Body of pancreas (tissue), 4 donors: Measurements from ENCODE around the gene PDIA2. TPM values are rescaled to one million over a fixed set of nuclear protein-coding genes. Genes with fewer than 3 reads are reported as not detected.
"Not testable (repeated sequence)": the region's sequence is repeated elsewhere in the genome, so short reads cannot be mapped to it uniquely, and the experiment has no call there.

ENCODE experiments used
- ATAC-seq: fragments of 150-250 bp; one replicate; pipeline ENCODE4 v1.9.1; 2016
- DNase-seq, 4 donors: peaks; one replicate each; pipeline ENCODE4 v3.0.0-alpha.2; 2019
- H3K27ac ChIP-seq, 4 donors: fragments of 200-600 bp; sonication (generic); 1 replicate in 3 of 4; 2 replicates in 1 of 4; pipeline versions ENCODE4 v1.5.1 to v1.6.1; 2016 to 2019; ENCODE audit warnings: mild to moderate bottlenecking in 1 of 4, mixed read lengths in 1 of 4, moderate library complexity in 1 of 4
- H3K27me3 ChIP-seq, 2 donors: fragments of 200-600 bp; sonication (generic); one replicate each; pipeline ENCODE4 v1.6.0; 2016; ENCODE audit warnings: mild to moderate bottlenecking in 1 of 2
- H3K36me3 ChIP-seq, 2 donors: fragments of 200-600 bp; sonication (generic); replicated peaks in 1 of 2; 2 replicates each; pipeline ENCODE4 v1.5.1; 2016; ENCODE audit warnings: low read depth in 2 of 2; ENCODE audit not compliant: insufficient read depth in 1 of 2
- H3K4me1 ChIP-seq: fragments of 200-600 bp; sonication (generic); one replicate; pipeline ENCODE4 v1.6.0; 2016
- H3K4me3 ChIP-seq, 2 donors: fragments of 200-600 bp; sonication (generic); 1 replicate in 1 of 2; 2 replicates in 1 of 2; pipeline ENCODE4 v1.5.1; 2016 to 2019
- H3K9me3 ChIP-seq, 3 donors: fragments of 200-600 bp; sonication (generic); 1 replicate in 2 of 3; 2 replicates in 1 of 3; pipeline ENCODE4 v1.5.1; 2016
- POLR2A ChIP-seq, 3 donors: fragments of 450-650 bp; IDR thresholded peaks; one replicate each; pipeline ENCODE4 v1.6.1; 2016; ENCODE audit warnings: antibody characterized with exemption in 3 of 3, mild to moderate bottlenecking in 2 of 3
- WGBS, 2 donors: methylation state at CpG; one replicate each; pipeline ENCODE4 v1.1.5; 2017; 5-methylcytosine and 5-hydroxymethylcytosine counted together
- intact Hi-C: fragments of 100-400 bp; cut with DNase I; formaldehyde crosslinking; loops from one replicate; pipeline ENCODE4 v1.15.1; 2023
- total RNA-seq, 2 donors: library from RNA; depleted of rRNA; stranded (reverse); fragments of >200 nt; gene quantifications; one replicate each; pipeline ENCODE4 v1.1.0, GENCODE V29; 2016
- TF ChIP-seq, protein P1 (sequence below), 7 experiments: fragments of 450-650 bp in 4 of 7; fragments of 200-600 bp in 3 of 7; sonication (generic) in 3 of 7; IDR thresholded peaks; one replicate each; pipeline ENCODE4 v1.5.1; 2016 to 2019; ENCODE audit warnings: antibody characterized with exemption in 7 of 7

Gene PDIA2
- total RNA-seq, 2 donors from 2014 or later: 517 to 2,271 TPM

DNA sequence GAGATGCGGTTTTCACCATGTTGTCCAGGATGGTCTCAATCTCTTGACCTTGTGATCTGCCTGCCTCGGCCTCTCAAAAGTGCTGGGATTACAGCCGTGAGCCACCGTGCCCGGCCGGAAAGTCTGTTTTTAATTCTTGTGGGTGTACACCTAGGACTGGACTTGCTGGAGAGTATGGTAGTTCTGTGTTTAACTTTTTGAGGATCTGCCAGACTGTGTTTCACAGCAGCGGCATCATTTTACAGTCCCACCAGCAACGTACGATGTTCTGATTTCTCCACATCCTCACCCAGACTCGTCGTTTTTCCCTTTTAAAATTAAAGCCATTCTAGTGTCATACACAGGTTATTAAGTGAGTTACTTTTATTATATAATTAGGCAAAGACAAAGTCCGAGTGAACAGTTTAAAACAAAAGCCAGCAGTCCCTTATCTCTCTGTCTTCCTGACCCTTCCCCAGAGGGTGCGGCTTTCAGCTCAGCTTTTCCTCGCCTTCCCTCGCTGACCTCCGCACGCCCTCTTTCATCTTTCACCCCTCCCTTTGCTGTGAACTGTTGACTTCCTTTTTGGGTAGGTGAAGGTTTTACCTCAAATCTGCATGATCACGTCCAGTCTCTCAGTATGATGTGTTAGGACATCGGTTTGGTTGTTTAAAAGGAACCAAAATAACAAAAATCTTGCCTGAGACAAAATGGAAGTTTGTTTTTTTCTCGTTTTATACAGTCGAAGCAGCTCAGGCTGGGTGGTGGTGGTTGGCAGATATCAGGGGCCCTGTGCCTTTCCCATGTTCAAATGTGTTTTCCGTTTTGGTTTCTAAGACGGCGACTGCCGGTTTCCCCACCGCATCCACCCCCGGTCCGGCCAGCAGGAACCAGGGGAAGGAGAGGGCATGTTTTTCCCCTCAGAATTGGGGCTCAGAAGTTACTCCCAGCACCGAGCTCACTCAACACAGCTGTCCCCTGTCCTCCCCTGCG is 30.3 kb upstream of the PDIA2 start:
- H3K4me3 ChIP-seq: no peak overlapping the region
- 73 to 86% methylated on average over 30 of the region's 30 CpGs for WGBS, 2 donors
- intact Hi-C loops: no loop called here
- DNase-seq: no peak
- H3K27me3 ChIP-seq: no peaks in the 10 kb centered on the region
- TF ChIP-seq, protein P1, sequence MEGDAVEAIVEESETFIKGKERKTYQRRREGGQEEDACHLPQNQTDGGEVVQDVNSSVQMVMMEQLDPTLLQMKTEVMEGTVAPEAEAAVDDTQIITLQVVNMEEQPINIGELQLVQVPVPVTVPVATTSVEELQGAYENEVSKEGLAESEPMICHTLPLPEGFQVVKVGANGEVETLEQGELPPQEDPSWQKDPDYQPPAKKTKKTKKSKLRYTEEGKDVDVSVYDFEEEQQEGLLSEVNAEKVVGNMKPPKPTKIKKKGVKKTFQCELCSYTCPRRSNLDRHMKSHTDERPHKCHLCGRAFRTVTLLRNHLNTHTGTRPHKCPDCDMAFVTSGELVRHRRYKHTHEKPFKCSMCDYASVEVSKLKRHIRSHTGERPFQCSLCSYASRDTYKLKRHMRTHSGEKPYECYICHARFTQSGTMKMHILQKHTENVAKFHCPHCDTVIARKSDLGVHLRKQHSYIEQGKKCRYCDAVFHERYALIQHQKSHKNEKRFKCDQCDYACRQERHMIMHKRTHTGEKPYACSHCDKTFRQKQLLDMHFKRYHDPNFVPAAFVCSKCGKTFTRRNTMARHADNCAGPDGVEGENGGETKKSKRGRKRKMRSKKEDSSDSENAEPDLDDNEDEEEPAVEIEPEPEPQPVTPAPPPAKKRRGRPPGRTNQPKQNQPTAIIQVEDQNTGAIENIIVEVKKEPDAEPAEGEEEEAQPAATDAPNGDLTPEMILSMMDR (IDR thresholded peaks at IDR 0.05): no peak
- no peak for TF ChIP-seq POLR2A (IDR thresholded peaks at IDR 0.05)
- no peak for ATAC-seq
- H3K4me1 ChIP-seq: peaks cover 11% of the 10 kb centered on the region
- no peak overlapping the region for H3K27ac ChIP-seq
- H3K36me3 ChIP-seq: peaks cover 0 to 4% of the 10 kb centered on the region in 2 donors
- H3K9me3 ChIP-seq: no peaks in the 10 kb centered on the region

DNA sequence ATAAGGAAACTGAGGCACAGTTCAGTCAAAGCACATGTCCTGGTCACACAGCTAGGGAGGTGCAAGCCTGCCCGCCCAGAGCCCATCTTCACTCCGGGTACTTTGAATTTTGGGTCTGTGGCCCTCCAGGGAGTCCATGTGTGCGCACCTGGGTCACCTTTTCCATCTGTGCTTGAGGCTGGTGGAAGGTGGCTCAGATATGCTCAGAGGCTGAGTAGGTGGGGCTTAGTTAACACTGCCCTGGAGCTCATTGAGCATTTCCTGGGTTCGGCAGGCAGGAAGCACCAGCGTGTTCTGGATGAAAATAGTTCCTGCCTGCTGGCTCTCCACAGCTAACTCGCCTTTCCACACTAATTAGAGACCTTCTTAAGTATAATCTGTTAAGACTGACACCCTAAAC is 29.1 kb upstream of the PDIA2 start:
- intact Hi-C loops: no loop called here
- Histone ChIP-seq H3K27me3 (no peaks in the 10 kb centered on the region), H3K4me1 (peaks cover 11% of the 10 kb centered on the region), H3K9me3 (no peaks in the 10 kb centered on the region), H3K27ac (no peak overlapping the region), H3K36me3 (peaks cover 0 to 4% of the 10 kb centered on the region in 2 donors), H3K4me3 (no peak overlapping the region)
- no peak for TF ChIP-seq POLR2A (IDR thresholded peaks at IDR 0.05)
- TF ChIP-seq, protein P1 (IDR thresholded peaks at IDR 0.05): no peak
- DNase-seq (no peak), ATAC-seq (no peak)
- WGBS, 2 donors: 86 to 90% methylated on average over 6 of the region's 6 CpGs

DNA sequence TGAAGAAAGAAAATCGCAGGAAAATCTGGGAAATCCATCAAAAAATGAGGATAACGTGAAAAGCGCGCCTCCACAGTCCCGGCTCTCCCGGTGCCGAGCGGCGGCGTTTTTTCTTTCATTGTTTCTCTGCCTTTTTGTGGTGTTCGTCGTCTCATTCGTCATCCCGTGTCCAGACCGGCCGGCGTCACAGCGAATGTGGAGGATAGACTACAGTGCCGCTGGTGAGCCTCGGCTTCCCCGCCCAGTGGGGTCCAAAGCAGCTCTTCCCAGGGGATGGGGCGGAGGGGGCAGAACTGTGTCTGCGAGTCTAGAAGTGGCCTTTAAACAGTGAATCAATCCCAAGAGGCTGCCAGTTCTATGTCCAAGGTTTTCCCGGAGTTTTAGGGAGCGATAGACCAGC is 28.5 kb upstream of the PDIA2 start:
- WGBS, 2 donors: 96% methylated on average over 25 of the region's 25 CpGs
- peaks cover 0 to 5% of the 10 kb centered on the region in 2 donors for H3K36me3 ChIP-seq
- TF ChIP-seq, protein P1 (IDR thresholded peaks at IDR 0.05): no peak
- no peak for TF ChIP-seq POLR2A (IDR thresholded peaks at IDR 0.05)
- no peak overlapping the region for H3K27ac ChIP-seq
- no peaks in the 10 kb centered on the region for H3K9me3 ChIP-seq
- H3K4me3 ChIP-seq: no peak overlapping the region
- ATAC-seq (no peak), DNase-seq (no peak)
- no peaks in the 10 kb centered on the region for H3K27me3 ChIP-seq
- intact Hi-C loops: no loop called here
- H3K4me1 ChIP-seq: peaks cover 11% of the 10 kb centered on the region

DNA sequence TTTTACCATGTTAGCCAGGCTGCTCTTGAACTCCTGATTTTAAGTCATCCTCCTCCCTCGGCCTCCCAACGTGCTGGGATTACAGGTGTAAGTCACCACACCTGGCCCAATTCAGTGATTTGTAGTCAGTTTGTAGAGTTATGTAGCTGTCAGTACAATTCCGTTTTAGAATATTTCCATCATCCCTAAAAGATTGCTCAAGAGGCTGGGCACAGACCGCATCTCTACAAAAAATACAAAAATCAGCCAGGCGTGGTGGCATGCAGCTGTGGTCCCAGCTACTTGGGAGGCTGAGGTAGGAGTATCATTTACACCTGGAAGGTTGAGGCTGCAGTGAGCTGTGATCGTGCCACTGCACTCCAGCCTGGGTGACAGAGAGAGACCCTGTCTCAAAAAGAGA is 27.8 kb upstream of the PDIA2 start:
- H3K27ac ChIP-seq: no peak overlapping the region
- no peaks in the 10 kb centered on the region for H3K9me3 ChIP-seq
- ATAC-seq: no peak
- 93 to 94% methylated on average over 6 of the region's 6 CpGs for WGBS, 2 donors
- peaks cover 0 to 10% of the 10 kb centered on the region in 2 donors for H3K36me3 ChIP-seq
- H3K4me1 ChIP-seq: peaks cover 8% of the 10 kb centered on the region
- DNase-seq: no peak
- H3K27me3 ChIP-seq: no peaks in the 10 kb centered on the region
- intact Hi-C loops: no loop called here
- no peak for TF ChIP-seq POLR2A (IDR thresholded peaks at IDR 0.05)
- TF ChIP-seq, protein P1 (IDR thresholded peaks at IDR 0.05): no peak
- H3K4me3 ChIP-seq: no peak overlapping the region

DNA sequence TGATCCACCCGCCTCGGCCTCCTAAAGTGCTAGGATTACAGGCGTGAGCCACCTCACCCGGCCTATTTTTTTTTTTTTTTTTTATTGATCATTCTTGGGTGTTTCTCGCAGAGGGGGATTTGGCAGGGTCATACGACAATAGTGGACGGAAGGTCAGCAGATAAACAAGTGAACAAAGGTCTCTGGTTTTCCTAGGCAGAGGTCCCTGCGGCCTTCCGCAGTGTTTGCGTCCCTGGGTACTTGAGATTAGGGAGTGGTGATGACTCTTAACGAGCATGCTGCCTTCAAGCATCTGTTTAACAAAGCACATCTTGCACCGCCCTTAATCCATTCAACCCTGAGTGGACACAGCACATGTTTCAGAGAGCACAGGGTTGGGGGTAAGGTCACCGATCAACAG is 24.9 kb upstream of the PDIA2 start:
- H3K4me1 ChIP-seq, intact Hi-C loops, ATAC-seq, H3K27me3 ChIP-seq, H3K4me3 ChIP-seq, DNase-seq, H3K27ac ChIP-seq, H3K9me3 ChIP-seq: not testable (repeated sequence)
- WGBS, 2 donors: 63 to 67% methylated on average over 12 to 13 of the region's 13 CpGs
- H3K36me3 ChIP-seq: peaks cover 0 to 12% of the 10 kb centered on the region in 2 donors
